Measurements from ENCODE around the gene SMCO4. TPM values are rescaled to one million over a fixed set of nuclear protein-coding genes. Genes with fewer than 3 reads are reported as not detected.

SMCO4 gene
- total RNA-seq, 1 donor from 2014 or later = 2.4 TPM

DNA sequence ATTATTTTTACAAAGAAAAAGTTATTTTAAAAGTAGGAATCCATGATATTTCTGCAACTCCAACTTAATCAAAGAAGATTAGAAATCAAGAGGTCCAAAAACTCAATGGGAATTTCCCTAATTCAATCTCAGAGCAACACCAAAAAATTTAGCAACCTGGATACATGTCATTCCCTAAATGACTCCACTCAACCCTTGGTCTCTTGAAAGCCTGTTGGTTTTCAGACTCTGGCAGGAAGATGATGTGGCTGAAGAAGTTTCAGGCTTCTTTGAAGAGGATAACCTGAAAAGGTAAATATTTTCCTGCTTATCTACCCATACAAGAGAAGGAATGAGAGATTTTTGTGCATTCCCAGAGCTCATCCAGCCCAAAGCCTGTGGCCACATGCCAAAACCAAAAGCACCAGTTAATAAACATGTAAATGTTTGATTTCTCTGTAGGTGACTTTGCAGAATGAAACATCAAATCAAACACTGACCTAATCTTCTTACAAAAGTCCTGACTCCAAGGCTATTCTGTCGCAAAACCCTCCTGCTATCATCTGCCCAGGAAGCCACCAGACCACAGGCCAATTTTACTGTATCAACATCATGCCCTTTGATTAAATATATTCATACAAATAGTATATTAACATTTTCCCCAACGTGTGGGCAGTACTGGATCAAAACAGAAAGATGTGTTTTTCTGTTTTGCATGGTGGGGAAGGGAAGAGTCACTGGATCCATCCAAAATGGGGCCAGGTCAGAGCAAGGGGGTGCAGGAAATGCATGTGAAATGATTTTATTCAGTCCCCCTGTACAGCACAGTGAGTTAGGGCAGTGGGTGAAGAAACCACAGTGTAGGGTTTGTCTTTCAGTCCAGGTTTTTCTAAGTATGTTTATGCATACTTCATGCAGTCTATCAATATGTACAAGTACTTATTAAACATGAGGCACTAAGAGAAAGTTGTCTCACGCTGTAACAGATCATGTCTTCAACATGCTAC lies 38.8 kb downstream of the SMCO4 start:
- DNase-seq (ENCODE audit: low read depth) (no peak), FAIRE-seq (no peak)
- H3K36me3 ChIP-seq (ENCODE audit: control insufficient read depth, insufficient read depth, low read length) = no peaks in the 10 kb centered on the region
- no peak overlapping the region for H3K4me3 ChIP-seq (ENCODE audit: low read depth, low read length)
- no peaks in the 10 kb centered on the region for H3K27me3 ChIP-seq (ENCODE audit: control insufficient read depth, insufficient read depth, low read length)
- TF ChIP-seq, protein P1, sequence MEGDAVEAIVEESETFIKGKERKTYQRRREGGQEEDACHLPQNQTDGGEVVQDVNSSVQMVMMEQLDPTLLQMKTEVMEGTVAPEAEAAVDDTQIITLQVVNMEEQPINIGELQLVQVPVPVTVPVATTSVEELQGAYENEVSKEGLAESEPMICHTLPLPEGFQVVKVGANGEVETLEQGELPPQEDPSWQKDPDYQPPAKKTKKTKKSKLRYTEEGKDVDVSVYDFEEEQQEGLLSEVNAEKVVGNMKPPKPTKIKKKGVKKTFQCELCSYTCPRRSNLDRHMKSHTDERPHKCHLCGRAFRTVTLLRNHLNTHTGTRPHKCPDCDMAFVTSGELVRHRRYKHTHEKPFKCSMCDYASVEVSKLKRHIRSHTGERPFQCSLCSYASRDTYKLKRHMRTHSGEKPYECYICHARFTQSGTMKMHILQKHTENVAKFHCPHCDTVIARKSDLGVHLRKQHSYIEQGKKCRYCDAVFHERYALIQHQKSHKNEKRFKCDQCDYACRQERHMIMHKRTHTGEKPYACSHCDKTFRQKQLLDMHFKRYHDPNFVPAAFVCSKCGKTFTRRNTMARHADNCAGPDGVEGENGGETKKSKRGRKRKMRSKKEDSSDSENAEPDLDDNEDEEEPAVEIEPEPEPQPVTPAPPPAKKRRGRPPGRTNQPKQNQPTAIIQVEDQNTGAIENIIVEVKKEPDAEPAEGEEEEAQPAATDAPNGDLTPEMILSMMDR (IDR thresholded peaks at IDR 0.05; ENCODE audit: insufficient read depth, low read length, severe bottlenecking) = no peak

DNA sequence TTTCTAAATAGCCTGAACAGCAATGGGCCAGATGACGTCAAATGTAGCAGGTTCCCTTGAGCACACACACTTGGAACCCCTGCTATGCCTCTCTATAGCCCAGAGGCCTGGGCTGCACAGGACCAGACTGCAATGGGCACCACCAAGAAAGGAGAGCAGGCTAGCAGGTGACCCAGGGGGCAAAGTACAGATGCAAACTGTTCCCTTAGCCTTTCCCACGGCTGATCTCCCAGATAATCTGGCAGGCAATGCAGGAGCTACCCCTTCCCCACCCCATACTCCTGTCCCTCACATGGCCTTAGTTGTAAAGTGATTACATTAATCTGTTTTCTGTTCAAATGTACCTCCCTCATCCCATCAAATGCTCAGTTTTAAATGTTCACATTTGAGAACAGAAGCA lies 41.3 kb downstream of the SMCO4 start:
- no peaks in the 10 kb centered on the region for H3K27me3 ChIP-seq (ENCODE audit: control insufficient read depth, insufficient read depth, low read length)
- no peaks in the 10 kb centered on the region for H3K36me3 ChIP-seq (ENCODE audit: control insufficient read depth, insufficient read depth, low read length)
- DNase-seq (ENCODE audit: low read depth) (no peak), FAIRE-seq (no peak)
- TF ChIP-seq, protein P1 (IDR thresholded peaks at IDR 0.05; ENCODE audit: insufficient read depth, low read length, severe bottlenecking) = no peak
- H3K4me3 ChIP-seq (ENCODE audit: low read depth, low read length) = no peak overlapping the region

DNA sequence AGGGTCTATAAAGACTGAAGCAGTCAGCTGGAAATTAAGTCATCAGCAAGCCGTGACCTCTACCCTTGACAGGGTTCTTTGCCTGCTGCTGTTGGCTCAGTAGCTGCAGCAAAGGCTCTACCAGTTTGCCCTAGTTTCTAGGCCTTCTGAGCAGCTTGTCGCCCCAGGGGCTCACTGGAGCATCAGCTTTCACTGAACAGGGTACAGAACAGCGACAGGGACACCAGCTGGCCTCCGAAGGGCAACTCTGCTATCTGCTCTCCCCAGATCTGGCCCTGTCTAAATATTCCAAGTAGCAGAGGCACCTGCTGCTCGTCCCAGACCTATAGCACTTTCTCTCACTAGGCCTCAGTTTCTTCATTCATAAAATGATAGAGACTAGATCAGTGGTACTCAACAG lies 42.4 kb downstream of the SMCO4 start:
- DNase-seq (ENCODE audit: low read depth) (no peak), FAIRE-seq (no peak)
- H3K4me3 ChIP-seq (ENCODE audit: low read depth, low read length) = no peak overlapping the region

DNA sequence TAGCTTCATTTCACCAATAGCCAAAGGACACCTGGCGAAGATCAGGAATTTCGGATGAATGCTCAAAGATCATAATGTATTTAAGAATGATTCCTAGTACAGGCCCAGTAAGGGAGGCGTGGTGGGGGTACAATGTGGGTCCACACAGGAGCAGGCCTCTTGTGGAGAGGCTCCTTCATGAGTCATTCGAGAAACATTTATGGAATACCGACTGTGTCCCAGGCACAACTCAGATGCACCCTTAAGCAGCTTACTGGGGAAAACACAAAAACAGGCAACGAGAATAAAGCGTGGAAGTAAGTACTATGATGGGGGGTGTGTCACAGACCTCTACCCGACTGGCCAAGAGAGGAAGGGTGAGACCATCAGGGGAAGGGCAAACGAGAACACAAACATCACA lies 44.5 kb downstream of the SMCO4 start:
- TF ChIP-seq, protein P1 (IDR thresholded peaks at IDR 0.05; ENCODE audit: insufficient read depth, low read length, severe bottlenecking) = no peak
- no peak for DNase-seq (ENCODE audit: low read depth)
- Histone ChIP-seq H3K27me3 (ENCODE audit: control insufficient read depth, insufficient read depth, low read length) (no peaks in the 10 kb centered on the region), H3K36me3 (ENCODE audit: control insufficient read depth, insufficient read depth, low read length) (no peaks in the 10 kb centered on the region), H3K4me3 (ENCODE audit: low read depth, low read length) (no peak overlapping the region)
- no peak for FAIRE-seq

More for the DNA sequence above, 42.4 kb downstream of the SMCO4 start:
- TF ChIP-seq, protein P1 (IDR thresholded peaks at IDR 0.05; ENCODE audit: insufficient read depth, low read length, severe bottlenecking) = no peak
- Histone ChIP-seq H3K27me3 (ENCODE audit: control insufficient read depth, insufficient read depth, low read length) (no peaks in the 10 kb centered on the region), H3K36me3 (ENCODE audit: control insufficient read depth, insufficient read depth, low read length) (no peaks in the 10 kb centered on the region)

DNA sequence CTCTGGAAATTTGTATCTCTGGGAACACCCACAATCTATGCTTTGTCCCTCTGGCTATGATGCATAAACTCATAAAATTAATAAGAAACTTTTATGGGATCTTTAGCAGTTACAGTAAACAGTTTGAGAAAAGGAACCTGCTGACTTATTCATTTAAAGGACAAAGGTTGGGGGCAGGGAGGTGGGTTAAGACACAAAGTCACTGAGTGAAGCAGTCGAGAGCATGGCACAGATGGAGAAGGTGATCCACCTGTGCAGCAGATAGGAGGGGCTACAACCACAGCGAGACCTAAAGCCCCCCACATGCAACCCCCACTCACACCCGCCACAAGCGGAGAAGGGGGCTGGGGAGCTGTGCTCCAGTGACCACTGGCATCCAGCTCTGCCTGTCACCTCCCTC lies 45.0 kb downstream of the SMCO4 start:
- H3K27me3 ChIP-seq (ENCODE audit: control insufficient read depth, insufficient read depth, low read length) = no peaks in the 10 kb centered on the region
- no peaks in the 10 kb centered on the region for H3K36me3 ChIP-seq (ENCODE audit: control insufficient read depth, insufficient read depth, low read length)
- no peak overlapping the region for H3K4me3 ChIP-seq (ENCODE audit: low read depth, low read length)
- DNase-seq (ENCODE audit: low read depth) (no peak), FAIRE-seq (no peak)
- TF ChIP-seq, protein P1 (IDR thresholded peaks at IDR 0.05; ENCODE audit: insufficient read depth, low read length, severe bottlenecking) = no peak

Data from bronchial epithelial cell (primary cell).